HepG2 (cell line): ENCODE measurements around the gene ACBD7. TPM values are rescaled to one million over a fixed set of nuclear protein-coding genes. Genes with fewer than 3 reads are reported as not detected.

Experiments used
- ATAC-seq: fragments of 200-7000 bp; cut with Tn5 transposase; 3 replicates; pipeline ENCODE4 v1.9.1; 2020; ENCODE audit warnings: mild to moderate bottlenecking, moderate library complexity
- BruUV-seq: library from RNA; stranded (reverse); fragments of 400-500 nt; replicated peaks from 2 replicates; lab custom pipeline; 2021; lab: Mats Ljungman, UMichigan
- CTCF ChIA-PET: fragments of 300-600 bp; formaldehyde crosslinking; extraction: SDS; loops from one replicate; lab custom pipeline; 2021; ENCODE audit warnings: low total read pairs, inconsistent platforms, low intra/inter-chr PET ratio; lab: Yijun Ruan, JAX
- POLR2A ChIA-PET: fragments of 350-600 bp; sonication (Branson Sonifier 250); formaldehyde crosslinking; loops from one replicate; lab custom pipeline; 2020; ENCODE audit warnings: antibody characterized with exemption, inconsistent platforms; lab: Yijun Ruan, JAX
- DNase-seq: peaks from one replicate; pipeline ENCODE4 v3.0.0-alpha.2; 2015; ENCODE audit warnings: low spot score
- FAIRE-seq: peaks from 3 replicates; lab custom pipeline; 2011; peaks lifted over from hg19 to GRCh38; lab: Jason Lieb, UNC
- H2AFZ ChIP-seq: one replicate; pipeline ENCODE4 v1.6.1; 2011; ENCODE audit warnings: low read length, inconsistent platforms
- H3K27ac ChIP-seq: fragments of 300-600 bp; 3 replicates; pipeline ENCODE4 v1.8.0; 2011; ENCODE audit warnings: mixed run types, mild to moderate bottlenecking, mixed read lengths, low read length, inconsistent platforms; ENCODE audit not compliant: insufficient read depth; ENCODE audit errors: extremely low read length
- H3K27me3 ChIP-seq, 2 experiments: fragments of 200-600 bp in 1 of 2; 2 replicates in 1 of 2; 3 replicates in 1 of 2; pipeline versions ENCODE4 v1.6.0 to v1.8.0; 2011; ENCODE audit warnings: low read length in 2 of 2, mild to moderate bottlenecking in 2 of 2, moderate library complexity in 2 of 2, inconsistent platforms in 1 of 2; ENCODE audit not compliant: insufficient read depth in 2 of 2, control insufficient read depth in 1 of 2
- H3K36me3 ChIP-seq, 2 experiments: fragments of 200-600 bp in 1 of 2; replicated peaks in 1 of 2; 2 replicates in 1 of 2; 3 replicates in 1 of 2; pipeline versions ENCODE4 v1.5.1 to v1.8.0; 2011; ENCODE audit warnings: low read length in 2 of 2, inconsistent platforms in 1 of 2; ENCODE audit not compliant: insufficient read depth in 2 of 2, control insufficient read depth in 1 of 2
- H3K4me1 ChIP-seq: 2 replicates; pipeline ENCODE4 v1.5.1; 2012; ENCODE audit warnings: low read length, inconsistent platforms; ENCODE audit not compliant: insufficient read depth
- H3K4me2 ChIP-seq: 2 replicates; pipeline ENCODE4 v1.6.0; 2011; ENCODE audit warnings: low read depth, low read length, inconsistent platforms
- H3K4me3 ChIP-seq, 3 experiments: fragments of 200-600 bp in 1 of 3; sonication (generic), shearing (Covaris generic) in 1 of 3; replicated peaks in 1 of 3; 2 replicates each; pipeline ENCODE4 v1.5.1; 2011 to 2016; ENCODE audit warnings: low read length in 3 of 3, inconsistent platforms in 2 of 3, low read depth in 2 of 3, mild to moderate bottlenecking in 2 of 3, control low read depth in 1 of 3, mixed read lengths in 1 of 3; ENCODE audit not compliant: insufficient read depth in 1 of 3
- H3K79me2 ChIP-seq: one replicate; pipeline ENCODE4 v1.6.1; 2011; ENCODE audit warnings: low read length, inconsistent platforms; ENCODE audit not compliant: insufficient read depth
- H3K9ac ChIP-seq: 2 replicates; pipeline ENCODE4 v1.6.0; 2011; ENCODE audit warnings: mild to moderate bottlenecking, low read depth, low read length, inconsistent platforms; ENCODE audit not compliant: insufficient read depth
- H3K9me3 ChIP-seq: 2 replicates; pipeline ENCODE4 v1.5.1; 2012; ENCODE audit warnings: mild to moderate bottlenecking, low read length
- H4K20me1 ChIP-seq: 2 replicates; pipeline ENCODE4 v1.6.0; 2011; ENCODE audit warnings: inconsistent platforms, mild to moderate bottlenecking, low read length, moderate library complexity; ENCODE audit not compliant: insufficient read depth
- CREB1 ChIP-seq, 2 experiments: fragments of 450-650 bp in 1 of 2; IDR thresholded peaks; 2 replicates each; pipeline ENCODE4 v1.6.1; 2016 to 2017; ENCODE audit warnings: control low read depth in 1 of 2, mild to moderate bottlenecking in 1 of 2, missing compliant biosample characterization in 1 of 2, missing genetic modification characterization in 1 of 2
- HOXA3 ChIP-seq: sonication (generic); formaldehyde crosslinking; IDR thresholded peaks from 2 replicates; pipeline ENCODE4 v1.5.0; 2020; ENCODE audit warnings: missing genetic modification reagents
- KDM2A ChIP-seq: sonication (generic); formaldehyde crosslinking; IDR thresholded peaks from 2 replicates; pipeline ENCODE4 v1.4.0; 2020; ENCODE audit warnings: low read depth, missing genetic modification reagents, borderline replicate concordance
- NCOA1 ChIP-seq: sonication (generic); formaldehyde crosslinking; IDR thresholded peaks from 2 replicates; pipeline ENCODE4 v1.9.0; 2021; ENCODE audit warnings: missing genetic modification reagents
- SALL1 ChIP-seq: sonication (generic); formaldehyde crosslinking; IDR thresholded peaks from 2 replicates; pipeline ENCODE4 v1.8.0; 2022; ENCODE audit warnings: mild to moderate bottlenecking, missing genetic modification reagents
- ZNF251 ChIP-seq: sonication (generic); formaldehyde crosslinking; IDR thresholded peaks from 2 replicates; pipeline ENCODE4 v1.9.0; 2021; ENCODE audit warnings: mild to moderate bottlenecking, missing genetic modification reagents
- ZNF556 ChIP-seq: sonication (generic); formaldehyde crosslinking; IDR thresholded peaks from 2 replicates; pipeline ENCODE4 v1.4.0; 2020; ENCODE audit warnings: mild to moderate bottlenecking, missing genetic modification reagents, borderline replicate concordance
- ZNF792 ChIP-seq: IDR thresholded peaks from 2 replicates; pipeline ENCODE4 v1.6.1; 2016
- WGBS: methylation state at CpG from one replicate; pipeline ENCODE4 v1.1.6; 2017; ENCODE audit warnings: low lambda C conversion rate; 5-methylcytosine and 5-hydroxymethylcytosine counted together
- in situ Hi-C: cut with HindIII; loops from 2 replicates; pipeline ENCODE4 v1.10.0; 2017; ENCODE audit warnings: low pct_unique_long_range_greater_than_20kb; ENCODE audit not compliant: extremely low pct_ligation_motif_present
- intact Hi-C: fragments of 100-400 bp; cut with micrococcal nuclease; formaldehyde crosslinking; loops from one replicate; pipeline ENCODE4 v1.10.0; 2022; ENCODE audit not compliant: unreplicated experiment
- polyA plus RNA-seq, 8 experiments: library from polyadenylated mRNA; depleted of rRNA in 3 of 8; stranded (reverse) in 7 of 8; unstranded in 1 of 8; fragments of >200 nt; fragmentation: Illumina TruSeq in 4 of 8; extraction: Trizol in 4 of 8; gene quantifications; 2 replicates each; pipeline versions ENCODE4 v1.2.1 to v1.2.3, GENCODE V29; 2011 to 2016; ENCODE audit warnings: low read depth in 4 of 8, missing spikeins in 1 of 8, mixed read lengths in 1 of 8; ENCODE audit not compliant: insufficient read depth in 1 of 8
- total RNA-seq, 5 experiments: library from RNA; depleted of rRNA; stranded (reverse); fragments of >200 nt; fragmentation: Illumina TruSeq; extraction: Trizol; gene quantifications; 2 replicates each; pipeline ENCODE4 v1.2.3, GENCODE V29; 2016; ENCODE audit warnings: low read depth in 1 of 5
- TF ChIP-seq, protein P1 (sequence below): sonication (generic); formaldehyde crosslinking; IDR thresholded peaks from 2 replicates; pipeline ENCODE4 v1.4.0; 2020; ENCODE audit warnings: missing genetic modification reagents
- TF ChIP-seq, protein P2 (sequence below): IDR thresholded peaks from 2 replicates; pipeline ENCODE4 v1.6.1; 2018; ENCODE audit warnings: missing genetic modification reagents, mild to moderate bottlenecking, missing compliant biosample characterization

Gene ACBD7
- total and polyA plus RNA-seq, 2 of the 13 experiments (the other 11 are each of a cell fraction or from before 2014, with no cell fraction given) = 1.4 to 2.6 TPM

DNA sequence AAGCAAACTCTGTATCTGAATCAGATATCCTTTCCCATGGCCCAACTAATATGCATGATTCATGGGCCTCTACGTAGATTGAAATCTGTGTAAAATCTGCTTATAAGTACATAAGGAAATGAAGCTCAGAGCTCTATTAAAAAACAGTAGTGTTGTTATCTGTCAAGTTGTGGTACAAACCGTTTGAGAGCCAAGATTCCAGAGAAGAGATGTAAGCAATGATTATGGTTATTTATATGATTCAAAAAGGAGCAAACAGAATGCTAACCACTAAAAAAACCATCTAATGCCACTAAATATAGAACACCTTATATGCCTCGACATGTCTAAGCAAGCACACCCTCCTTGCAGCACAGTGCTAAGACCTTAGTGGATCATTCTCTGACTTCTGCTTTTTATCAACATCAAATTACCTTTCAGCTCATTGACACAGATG, 35.2 kb upstream of the ACBD7 start:
- peaks cover 13 to 50% of the 10 kb centered on the region in 2 experiments for H3K36me3 ChIP-seq
- H3K9me3 ChIP-seq = no peaks in the 10 kb centered on the region
- no TSS peak for BruUV-seq
- POLR2A ChIA-PET = no interaction called here
- H3K9ac ChIP-seq = no peak overlapping the region
- TF ChIP-seq ZNF556 (CRISPR knock-in tag) (no peak), CREB1 (IDR thresholded peaks at IDR 0.05) (no peak), CREB1 (CRISPR knock-in tag; IDR thresholded peaks at IDR 0.05) (no peak), NCOA1 (no peak), ZNF251 (CRISPR knock-in tag) (no peak), SALL1 (no peak), ZNF792 (no peak), HOXA3 (CRISPR knock-in tag) (no peak), KDM2A (CRISPR knock-in tag) (no peak)
- TF ChIP-seq, protein P1, sequence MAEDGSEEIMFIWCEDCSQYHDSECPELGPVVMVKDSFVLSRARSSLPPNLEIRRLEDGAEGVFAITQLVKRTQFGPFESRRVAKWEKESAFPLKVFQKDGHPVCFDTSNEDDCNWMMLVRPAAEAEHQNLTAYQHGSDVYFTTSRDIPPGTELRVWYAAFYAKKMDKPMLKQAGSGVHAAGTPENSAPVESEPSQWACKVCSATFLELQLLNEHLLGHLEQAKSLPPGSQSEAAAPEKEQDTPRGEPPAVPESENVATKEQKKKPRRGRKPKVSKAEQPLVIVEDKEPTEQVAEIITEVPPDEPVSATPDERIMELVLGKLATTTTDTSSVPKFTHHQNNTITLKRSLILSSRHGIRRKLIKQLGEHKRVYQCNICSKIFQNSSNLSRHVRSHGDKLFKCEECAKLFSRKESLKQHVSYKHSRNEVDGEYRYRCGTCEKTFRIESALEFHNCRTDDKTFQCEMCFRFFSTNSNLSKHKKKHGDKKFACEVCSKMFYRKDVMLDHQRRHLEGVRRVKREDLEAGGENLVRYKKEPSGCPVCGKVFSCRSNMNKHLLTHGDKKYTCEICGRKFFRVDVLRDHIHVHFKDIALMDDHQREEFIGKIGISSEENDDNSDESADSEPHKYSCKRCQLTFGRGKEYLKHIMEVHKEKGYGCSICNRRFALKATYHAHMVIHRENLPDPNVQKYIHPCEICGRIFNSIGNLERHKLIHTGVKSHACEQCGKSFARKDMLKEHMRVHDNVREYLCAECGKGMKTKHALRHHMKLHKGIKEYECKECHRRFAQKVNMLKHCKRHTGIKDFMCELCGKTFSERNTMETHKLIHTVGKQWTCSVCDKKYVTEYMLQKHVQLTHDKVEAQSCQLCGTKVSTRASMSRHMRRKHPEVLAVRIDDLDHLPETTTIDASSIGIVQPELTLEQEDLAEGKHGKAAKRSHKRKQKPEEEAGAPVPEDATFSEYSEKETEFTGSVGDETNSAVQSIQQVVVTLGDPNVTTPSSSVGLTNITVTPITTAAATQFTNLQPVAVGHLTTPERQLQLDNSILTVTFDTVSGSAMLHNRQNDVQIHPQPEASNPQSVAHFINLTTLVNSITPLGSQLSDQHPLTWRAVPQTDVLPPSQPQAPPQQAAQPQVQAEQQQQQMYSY = no peak
- TF ChIP-seq, protein P2, sequence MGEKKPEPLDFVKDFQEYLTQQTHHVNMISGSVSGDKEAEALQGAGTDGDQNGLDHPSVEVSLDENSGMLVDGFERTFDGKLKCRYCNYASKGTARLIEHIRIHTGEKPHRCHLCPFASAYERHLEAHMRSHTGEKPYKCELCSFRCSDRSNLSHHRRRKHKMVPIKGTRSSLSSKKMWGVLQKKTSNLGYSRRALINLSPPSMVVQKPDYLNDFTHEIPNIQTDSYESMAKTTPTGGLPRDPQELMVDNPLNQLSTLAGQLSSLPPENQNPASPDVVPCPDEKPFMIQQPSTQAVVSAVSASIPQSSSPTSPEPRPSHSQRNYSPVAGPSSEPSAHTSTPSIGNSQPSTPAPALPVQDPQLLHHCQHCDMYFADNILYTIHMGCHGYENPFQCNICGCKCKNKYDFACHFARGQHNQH (CRISPR knock-in tag) = no peak
- TF ChIP-seq, all 625 proteins: peak for 0
- no peak for DNase-seq
- no peak overlapping the region for H3K27ac ChIP-seq
- H3K27me3 ChIP-seq = no peaks in the 10 kb centered on the region; a peak in 1 of 5 replicates
- H3K4me2 ChIP-seq = no peak overlapping the region
- no peak overlapping the region for H3K4me3 ChIP-seq
- ATAC-seq = no peak
- 91% methylated on average over 3 of the region's 3 CpGs for WGBS
- no peaks in the 10 kb centered on the region for H3K79me2 ChIP-seq
- no peaks in the 10 kb centered on the region for H4K20me1 ChIP-seq
- H2AFZ ChIP-seq = no peak overlapping the region
- intact Hi-C loops = no loop called here
- CTCF ChIA-PET = no interaction called here
- H3K4me1 ChIP-seq = no peaks in the 10 kb centered on the region
- in situ Hi-C loops = no loop called here
- FAIRE-seq = no peak
